Brain microvascular endothelial cell (primary cell): ENCODE data around the gene PCDHGB1.
"Not testable (repeated sequence)": the region's sequence is repeated elsewhere in the genome, so short reads cannot be mapped to it uniquely, and the experiment has no call there.

Experiments used
- DNase-seq: peaks from one replicate; pipeline ENCODE4 v3.0.0-alpha.2; 2020
- H3K27ac ChIP-seq: fragments of 250-450 bp; sonication (Bioruptor Pico); 2 replicates; pipeline ENCODE4 v1.5.1; 2020; ENCODE audit warnings: mild to moderate bottlenecking, moderate library complexity
- H3K27me3 ChIP-seq: fragments of 250-450 bp; sonication (Bioruptor Pico); replicated peaks from 2 replicates; pipeline ENCODE4 v1.5.1; 2020; ENCODE audit warnings: mild to moderate bottlenecking
- H3K36me3 ChIP-seq: fragments of 250-450 bp; sonication (Bioruptor Pico); replicated peaks from 2 replicates; pipeline ENCODE4 v1.5.1; 2020; ENCODE audit warnings: mild to moderate bottlenecking
- H3K4me3 ChIP-seq: 2 replicates; pipeline ENCODE4 v1.5.1; 2011; ENCODE audit warnings: low read depth, mild to moderate bottlenecking, control low read depth, low read length, moderate library complexity
- in situ Hi-C: cut with HindIII; loops from 2 replicates; pipeline ENCODE4 v1.10.0; 2017; ENCODE audit warnings: low sequenced_read_pairs, low pct_ligation_motif_present
- TF ChIP-seq, protein P1 (sequence below): IDR thresholded peaks from 2 replicates; pipeline ENCODE4 v1.5.1; 2011; ENCODE audit warnings: low read depth, mild to moderate bottlenecking, moderate library complexity, low read length, control low read depth, inconsistent platforms; ENCODE audit errors: missing control alignments

PCDHGB1 gene

DNA sequence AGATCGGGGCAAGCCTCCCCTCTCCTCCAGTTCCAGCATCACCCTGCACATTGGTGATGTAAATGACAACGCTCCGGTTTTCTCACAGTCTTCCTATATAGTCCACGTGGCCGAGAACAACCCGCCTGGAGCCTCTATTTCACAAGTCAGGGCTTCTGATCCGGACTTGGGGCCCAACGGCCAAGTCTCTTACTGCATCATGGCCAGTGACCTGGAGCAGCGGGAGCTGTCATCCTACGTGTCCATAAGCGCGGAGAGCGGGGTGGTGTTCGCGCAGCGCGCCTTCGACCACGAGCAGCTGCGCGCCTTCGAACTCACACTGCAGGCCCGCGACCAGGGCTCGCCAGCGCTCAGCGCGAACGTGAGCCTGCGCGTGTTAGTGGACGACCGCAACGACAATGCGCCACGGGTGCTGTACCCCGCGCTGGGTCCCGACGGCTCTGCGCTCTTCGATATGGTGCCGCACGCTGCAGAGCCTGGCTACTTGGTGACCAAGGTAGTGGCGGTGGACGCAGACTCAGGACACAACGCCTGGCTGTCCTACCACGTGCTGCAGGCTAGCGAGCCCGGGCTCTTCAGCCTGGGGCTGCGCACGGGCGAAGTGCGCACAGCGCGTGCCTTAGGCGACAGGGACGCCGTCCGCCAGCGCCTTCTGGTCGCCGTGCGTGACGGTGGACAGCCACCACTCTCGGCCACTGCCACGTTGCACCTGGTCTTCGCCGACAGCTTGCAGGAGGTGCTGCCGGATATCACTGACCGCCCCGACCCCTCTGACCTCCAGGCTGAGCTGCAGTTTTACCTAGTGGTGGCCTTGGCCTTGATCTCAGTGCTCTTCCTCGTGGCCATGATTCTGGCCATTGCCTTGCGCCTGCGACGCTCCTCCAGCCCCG lies 39.5 kb downstream of the PCDHGB1 start:
- no peaks in the 10 kb centered on the region for H3K27me3 ChIP-seq
- in situ Hi-C loops, result no loop called here
- TF ChIP-seq, protein P1, sequence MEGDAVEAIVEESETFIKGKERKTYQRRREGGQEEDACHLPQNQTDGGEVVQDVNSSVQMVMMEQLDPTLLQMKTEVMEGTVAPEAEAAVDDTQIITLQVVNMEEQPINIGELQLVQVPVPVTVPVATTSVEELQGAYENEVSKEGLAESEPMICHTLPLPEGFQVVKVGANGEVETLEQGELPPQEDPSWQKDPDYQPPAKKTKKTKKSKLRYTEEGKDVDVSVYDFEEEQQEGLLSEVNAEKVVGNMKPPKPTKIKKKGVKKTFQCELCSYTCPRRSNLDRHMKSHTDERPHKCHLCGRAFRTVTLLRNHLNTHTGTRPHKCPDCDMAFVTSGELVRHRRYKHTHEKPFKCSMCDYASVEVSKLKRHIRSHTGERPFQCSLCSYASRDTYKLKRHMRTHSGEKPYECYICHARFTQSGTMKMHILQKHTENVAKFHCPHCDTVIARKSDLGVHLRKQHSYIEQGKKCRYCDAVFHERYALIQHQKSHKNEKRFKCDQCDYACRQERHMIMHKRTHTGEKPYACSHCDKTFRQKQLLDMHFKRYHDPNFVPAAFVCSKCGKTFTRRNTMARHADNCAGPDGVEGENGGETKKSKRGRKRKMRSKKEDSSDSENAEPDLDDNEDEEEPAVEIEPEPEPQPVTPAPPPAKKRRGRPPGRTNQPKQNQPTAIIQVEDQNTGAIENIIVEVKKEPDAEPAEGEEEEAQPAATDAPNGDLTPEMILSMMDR, result no peak
- H3K36me3 ChIP-seq, result no peaks in the 10 kb centered on the region
- no peak for DNase-seq
- H3K4me3 ChIP-seq, result no peak overlapping the region
- H3K27ac ChIP-seq, result no peak overlapping the region

DNA sequence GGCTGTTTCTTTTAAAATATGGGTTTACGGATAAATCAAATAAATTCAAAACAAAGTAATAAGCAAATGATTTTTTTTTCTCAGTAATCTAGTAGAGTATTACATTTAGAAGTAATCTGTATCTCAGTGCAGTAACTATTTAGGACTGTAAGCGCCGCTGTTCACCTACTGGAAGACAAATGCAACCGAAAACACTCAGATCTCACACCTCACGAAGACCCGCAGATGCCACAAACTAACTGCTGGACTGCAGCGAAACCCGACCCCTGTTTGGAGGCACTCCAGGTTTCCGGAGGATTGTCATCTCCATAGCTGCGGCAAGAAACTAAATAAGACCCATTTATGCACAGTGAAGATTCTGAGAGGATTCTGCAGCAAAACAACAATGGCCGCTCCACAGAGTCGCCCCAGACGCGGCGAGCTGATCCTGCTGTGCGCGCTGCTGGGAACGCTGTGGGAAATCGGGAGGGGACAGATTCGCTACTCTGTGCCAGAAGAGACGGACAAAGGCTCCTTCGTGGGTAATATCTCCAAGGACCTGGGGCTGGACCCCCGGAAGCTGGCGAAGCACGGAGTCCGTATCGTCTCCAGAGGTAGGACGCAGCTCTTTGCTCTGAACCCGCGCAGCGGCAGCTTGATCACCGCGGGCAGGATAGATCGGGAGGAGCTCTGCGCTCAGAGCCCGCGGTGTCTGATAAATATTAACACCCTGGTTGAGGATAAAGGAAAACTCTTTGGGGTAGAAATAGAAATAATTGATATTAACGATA lies 42.7 kb downstream of the PCDHGB1 start, which contains the start of gene PCDHGA8:
Gene PCDHGA8 (plus strand): TSS at position 205 of the 770 bp plus-strand sequence. CDS start 181 bp downstream, at position 386.
- Histone ChIP-seq H3K36me3 (no peaks in the 10 kb centered on the region), H3K27me3 (no peaks in the 10 kb centered on the region), H3K27ac (no peak within 1 kb of the TSS), H3K4me3 (no peak within 1 kb of the TSS)
- TF ChIP-seq, protein P1, result peak; percentile 21
- no peak for DNase-seq
- in situ Hi-C loops, result no loop called here

DNA sequence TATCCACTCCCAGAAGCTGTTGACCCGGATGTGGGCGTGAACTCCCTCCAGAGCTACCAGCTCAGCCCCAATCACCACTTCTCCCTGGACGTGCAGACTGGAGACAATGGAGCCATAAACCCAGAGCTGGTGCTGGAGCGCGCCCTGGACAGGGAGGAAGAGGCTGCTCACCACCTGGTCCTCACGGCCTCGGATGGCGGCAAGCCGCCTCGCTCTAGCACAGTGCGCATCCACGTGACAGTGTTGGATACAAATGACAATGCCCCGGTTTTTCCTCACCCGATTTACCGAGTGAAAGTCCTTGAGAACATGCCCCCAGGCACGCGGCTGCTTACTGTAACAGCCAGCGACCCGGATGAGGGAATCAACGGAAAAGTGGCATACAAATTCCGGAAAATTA lies 43.4 kb downstream of the PCDHGB1 start:
- TF ChIP-seq, protein P1, result no peak
- Histone ChIP-seq H3K27ac (no peak overlapping the region), H3K4me3 (no peak overlapping the region), H3K27me3 (no peaks in the 10 kb centered on the region), H3K36me3 (no peaks in the 10 kb centered on the region)
- DNase-seq, result no peak
- in situ Hi-C loops, result no loop called here

DNA sequence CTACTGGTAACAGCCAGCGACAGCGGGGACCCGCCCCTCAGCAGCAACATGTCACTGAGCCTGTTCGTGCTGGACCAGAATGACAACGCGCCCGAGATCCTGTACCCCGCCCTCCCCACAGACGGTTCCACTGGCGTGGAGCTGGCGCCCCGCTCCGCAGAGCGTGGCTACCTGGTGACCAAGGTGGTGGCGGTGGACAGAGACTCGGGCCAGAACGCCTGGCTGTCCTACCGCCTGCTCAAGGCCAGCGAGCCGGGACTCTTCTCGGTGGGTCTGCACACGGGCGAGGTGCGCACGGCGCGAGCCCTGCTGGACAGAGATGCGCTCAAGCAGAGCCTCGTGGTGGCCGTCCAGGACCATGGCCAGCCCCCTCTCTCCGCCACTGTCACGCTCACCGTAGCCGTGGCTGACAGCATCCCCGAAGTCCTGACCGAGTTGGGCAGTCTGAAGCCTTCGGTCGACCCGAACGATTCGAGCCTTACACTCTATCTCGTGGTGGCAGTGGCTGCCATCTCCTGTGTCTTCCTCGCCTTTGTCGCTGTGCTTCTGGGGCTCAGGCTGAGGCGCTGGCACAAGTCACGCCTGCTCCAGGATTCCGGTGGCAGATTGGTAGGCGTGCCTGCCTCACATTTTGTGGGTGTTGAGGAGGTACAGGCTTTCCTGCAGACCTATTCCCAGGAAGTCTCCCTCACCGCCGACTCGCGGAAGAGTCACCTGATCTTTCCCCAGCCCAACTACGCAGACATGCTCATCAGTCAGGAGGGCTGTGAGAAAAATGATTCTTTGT lies 44.7 kb downstream of the PCDHGB1 start:
- H3K27ac ChIP-seq, H3K4me3 ChIP-seq, DNase-seq, H3K27me3 ChIP-seq, in situ Hi-C loops, H3K36me3 ChIP-seq: not testable (repeated sequence)

DNA sequence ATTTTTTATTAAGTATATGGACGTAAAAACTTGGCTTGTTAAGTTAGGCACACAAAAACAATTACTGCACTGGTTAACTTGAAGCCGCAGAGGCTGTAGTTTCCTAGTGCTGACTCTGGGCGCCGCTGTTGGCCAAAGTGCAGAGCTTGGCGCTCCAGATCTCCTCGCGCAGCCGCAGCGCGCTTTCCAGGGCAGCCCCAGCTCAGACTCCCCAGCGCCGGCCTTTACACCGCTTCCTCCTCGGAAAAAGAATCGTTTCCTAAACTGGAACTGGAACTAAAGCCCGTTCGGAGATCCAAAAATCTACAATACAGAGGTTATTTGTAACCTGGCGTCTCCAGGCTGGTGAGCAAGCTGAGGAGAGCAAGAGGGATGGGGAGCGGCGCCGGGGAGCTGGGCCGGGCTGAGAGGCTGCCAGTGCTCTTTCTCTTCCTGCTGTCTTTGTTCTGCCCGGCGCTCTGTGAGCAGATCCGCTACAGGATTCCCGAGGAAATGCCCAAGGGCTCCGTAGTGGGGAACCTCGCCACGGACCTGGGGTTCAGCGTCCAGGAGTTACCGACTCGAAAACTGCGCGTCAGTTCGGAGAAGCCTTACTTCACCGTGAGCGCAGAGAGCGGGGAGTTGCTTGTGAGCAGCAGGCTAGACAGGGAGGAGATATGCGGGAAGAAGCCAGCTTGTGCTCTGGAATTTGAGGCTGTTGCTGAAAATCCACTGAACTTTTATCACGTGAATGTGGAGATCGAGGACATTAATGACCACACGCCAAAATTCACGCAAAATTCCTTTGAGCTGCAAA lies 48.1 kb downstream of the PCDHGB1 start, which contains the start of gene PCDHGB5:
Gene PCDHGB5 (plus strand): TSS at position 192 of the 796 bp plus-strand sequence. CDS start 181 bp downstream, at position 373.
- peak within 1 kb of the TSS; percentile 42 for H3K4me3 ChIP-seq
- peak; percentile 62 for DNase-seq
- H3K27me3 ChIP-seq, in situ Hi-C loops, H3K27ac ChIP-seq, H3K36me3 ChIP-seq: not testable (repeated sequence)
- TF ChIP-seq, protein P1, result peak; percentile 71
